WI38 (cell line): ENCODE results near the gene PBX1.

Experiments used
- H3K4me3 ChIP-seq: 2 replicates; pipeline ENCODE4 v1.5.1; 2011; ENCODE audit warnings: low read depth, mild to moderate bottlenecking, control low read depth, low read length
- TF ChIP-seq, protein P1 (sequence below): IDR thresholded peaks from 2 replicates; pipeline ENCODE4 v1.5.1; 2012; ENCODE audit warnings: low read depth, mild to moderate bottlenecking, control low read depth, low read length

The PBX1 gene

DNA sequence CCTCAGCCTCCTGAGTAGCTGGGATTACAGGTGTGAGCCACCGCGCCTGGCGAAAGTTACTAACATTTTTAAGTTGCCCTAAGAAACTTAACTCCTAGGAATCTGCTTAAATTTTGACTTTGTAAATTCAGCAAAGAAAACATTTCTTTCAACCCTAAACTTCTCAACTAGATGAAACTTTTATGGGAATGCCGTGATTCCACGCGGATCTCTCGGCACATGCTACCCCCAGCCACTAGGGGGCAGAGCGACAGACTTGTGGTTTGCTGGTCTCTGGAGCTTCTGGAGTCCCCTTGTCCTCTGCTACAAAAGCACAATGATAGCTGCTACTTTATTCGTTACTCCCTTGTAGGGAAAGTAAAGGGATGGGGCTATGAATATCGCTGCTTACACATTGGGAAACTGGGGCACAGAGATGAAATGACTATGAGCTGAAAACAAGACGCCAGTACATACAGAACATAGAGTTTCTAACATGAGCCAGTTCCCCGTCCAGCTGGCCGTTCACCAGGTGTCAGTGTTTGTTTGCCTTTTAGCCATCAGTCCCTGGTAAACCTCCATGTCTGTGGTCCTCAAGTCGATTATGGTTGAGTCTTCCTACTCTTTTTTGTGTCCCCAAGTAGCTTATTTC, 114.7 kb downstream of the PBX1 start:
- H3K4me3 ChIP-seq: no peak overlapping the region
- TF ChIP-seq, protein P1, sequence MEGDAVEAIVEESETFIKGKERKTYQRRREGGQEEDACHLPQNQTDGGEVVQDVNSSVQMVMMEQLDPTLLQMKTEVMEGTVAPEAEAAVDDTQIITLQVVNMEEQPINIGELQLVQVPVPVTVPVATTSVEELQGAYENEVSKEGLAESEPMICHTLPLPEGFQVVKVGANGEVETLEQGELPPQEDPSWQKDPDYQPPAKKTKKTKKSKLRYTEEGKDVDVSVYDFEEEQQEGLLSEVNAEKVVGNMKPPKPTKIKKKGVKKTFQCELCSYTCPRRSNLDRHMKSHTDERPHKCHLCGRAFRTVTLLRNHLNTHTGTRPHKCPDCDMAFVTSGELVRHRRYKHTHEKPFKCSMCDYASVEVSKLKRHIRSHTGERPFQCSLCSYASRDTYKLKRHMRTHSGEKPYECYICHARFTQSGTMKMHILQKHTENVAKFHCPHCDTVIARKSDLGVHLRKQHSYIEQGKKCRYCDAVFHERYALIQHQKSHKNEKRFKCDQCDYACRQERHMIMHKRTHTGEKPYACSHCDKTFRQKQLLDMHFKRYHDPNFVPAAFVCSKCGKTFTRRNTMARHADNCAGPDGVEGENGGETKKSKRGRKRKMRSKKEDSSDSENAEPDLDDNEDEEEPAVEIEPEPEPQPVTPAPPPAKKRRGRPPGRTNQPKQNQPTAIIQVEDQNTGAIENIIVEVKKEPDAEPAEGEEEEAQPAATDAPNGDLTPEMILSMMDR: peak; percentile 44

DNA sequence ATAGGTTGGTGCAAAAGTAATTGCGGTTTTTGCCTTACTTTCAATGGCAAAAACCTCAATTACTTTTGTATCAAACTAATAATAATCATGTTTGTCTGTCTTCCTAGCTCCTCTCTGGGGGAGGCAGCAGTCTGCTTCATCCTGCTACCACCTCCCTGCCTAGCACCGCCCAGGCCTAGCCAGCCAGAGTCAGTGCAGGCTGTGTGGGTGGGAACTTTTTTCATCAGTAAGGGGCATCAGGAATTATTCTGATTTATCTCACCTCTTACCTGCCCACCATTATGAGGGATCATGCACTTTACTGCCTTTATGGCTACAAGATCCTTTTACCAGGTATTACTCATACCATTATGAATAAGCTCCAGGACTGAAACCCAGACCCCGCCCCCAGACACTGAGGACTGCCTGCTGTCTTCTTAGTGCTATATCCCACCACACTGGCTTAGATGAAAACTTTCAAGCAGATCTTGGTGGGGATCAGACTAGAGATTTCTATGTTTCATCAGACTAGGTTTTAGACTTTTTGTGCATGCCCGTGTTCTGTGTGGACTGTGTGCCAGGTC, 116.4 kb downstream of the PBX1 start:
- TF ChIP-seq, protein P1: no peak
- no peak overlapping the region for H3K4me3 ChIP-seq

DNA sequence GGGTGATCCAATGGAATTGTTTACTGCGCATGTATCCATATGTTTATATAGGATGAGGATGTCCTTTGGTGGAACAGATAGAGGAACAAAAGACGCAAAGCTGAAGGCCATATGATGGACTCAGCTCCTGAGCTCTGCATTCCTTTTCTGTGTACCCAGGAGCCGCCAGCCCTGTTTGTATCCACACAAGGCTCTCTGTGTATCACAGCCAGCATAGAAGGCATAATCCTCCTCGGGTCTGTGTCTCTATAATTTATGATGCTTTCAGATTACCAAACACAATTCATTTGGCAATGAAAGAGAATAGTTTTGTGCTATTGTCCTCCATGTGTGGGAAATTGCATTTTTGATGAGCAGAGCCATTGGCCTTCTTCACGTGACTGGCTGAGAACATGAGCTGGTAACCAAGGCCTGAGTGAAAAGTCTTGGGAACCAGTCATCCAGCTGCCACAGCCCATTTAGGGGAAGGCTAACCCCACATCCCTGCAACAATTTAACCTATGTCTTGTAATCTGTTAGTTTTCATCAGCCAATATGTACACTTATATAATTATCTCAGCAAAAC, 119.2 kb downstream of the PBX1 start:
- no peak overlapping the region for H3K4me3 ChIP-seq
- TF ChIP-seq, protein P1: no peak

DNA sequence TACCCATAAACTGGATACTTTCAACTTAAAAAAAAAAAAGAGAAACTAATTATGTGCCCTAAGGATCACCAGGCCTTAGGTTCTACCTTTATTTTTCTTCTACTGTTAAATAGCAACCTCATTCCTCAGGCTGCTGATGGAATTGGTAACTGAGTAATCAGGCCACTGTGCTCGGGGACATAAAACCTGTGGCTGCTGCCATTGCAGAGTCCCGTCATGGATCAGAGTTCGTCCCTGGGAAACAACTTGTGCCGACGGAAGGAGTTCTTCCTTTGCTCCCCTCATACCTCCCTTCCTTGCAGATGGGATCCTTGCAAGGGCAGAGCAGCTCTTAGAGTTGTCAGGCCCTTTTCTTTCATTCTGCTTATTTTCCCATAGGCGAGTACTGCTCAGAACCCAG, 123.6 kb downstream of the PBX1 start:
- TF ChIP-seq, protein P1: no peak
- H3K4me3 ChIP-seq: no peak overlapping the region

DNA sequence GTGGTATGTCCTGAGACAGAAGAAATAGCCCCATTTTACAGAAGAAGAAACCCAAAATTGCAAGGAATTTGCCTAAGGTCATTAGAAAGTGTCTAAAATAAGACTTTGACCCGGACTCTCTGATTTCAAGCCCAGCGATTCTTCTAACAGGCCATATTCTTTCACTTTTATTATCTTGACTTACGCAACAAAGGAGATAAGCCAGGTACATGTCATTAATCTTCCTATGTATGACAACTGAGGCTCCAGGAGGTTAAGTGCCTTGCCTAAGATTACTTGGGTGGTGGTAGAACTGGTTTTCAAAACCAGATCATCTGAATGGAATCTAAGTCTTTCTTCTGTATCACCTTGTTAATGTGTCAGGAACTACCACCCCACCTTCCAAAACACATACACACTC, 124.3 kb downstream of the PBX1 start:
- H3K4me3 ChIP-seq: no peak overlapping the region
- TF ChIP-seq, protein P1: no peak

DNA sequence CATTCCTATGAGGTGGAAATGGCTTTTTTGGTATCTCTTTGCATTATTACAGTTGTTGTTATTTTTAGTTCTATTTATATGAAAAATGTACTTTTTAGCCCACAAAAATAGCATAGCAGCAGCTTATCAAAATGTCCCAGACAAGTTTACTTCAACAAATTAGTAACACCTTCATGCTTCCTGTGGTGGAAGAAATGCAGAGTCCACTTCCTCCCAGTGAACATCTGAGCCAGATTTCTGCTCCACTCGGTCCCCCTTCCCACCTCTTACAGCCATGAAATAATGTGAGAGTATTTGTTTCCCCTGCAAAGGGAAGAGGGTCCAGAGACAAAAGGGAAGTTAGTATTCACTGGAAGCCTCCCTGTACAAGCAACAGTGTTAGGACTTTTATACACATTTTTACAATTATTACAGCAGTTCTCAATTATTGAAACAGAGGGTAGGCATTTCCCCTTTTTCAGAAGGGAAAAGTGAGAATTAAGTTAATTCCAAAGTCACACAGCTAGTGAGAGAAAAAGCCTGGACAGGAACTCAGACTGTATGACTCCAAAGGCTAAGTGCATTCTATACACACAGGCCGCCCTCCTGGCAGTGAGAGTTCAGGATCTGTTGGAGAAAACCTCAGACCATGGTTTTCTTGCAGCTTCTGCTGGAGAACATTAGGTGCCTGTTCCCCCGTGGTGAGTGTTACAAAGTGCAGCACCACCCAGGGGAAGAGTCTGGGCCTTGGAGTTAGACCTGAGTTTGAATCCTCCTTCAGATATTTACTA, 126.5 kb downstream of the PBX1 start:
- TF ChIP-seq, protein P1: no peak
- H3K4me3 ChIP-seq: no peak overlapping the region

DNA sequence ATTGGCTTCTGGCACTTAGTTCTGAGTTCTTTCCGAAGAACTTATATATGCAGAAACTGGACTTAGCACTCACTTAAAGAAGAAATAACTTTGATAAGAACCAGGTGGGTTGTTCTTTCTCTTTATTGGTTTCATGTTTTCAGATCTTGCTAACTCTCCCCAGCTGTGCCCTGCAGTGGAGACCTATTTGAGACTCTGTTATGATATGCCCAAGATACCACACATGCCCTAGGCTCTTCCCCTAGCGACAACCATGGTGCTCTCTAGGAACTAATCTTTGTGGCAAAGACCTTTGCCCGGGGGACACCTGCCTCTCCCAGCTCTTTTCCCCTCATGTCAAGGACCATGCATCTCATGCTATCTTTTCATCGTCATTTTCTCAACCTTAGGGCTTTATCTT, 128.8 kb downstream of the PBX1 start:
- TF ChIP-seq, protein P1: no peak
- H3K4me3 ChIP-seq: no peak overlapping the region
